ENCODE measurements around the gene GIMAP8. TPM values are rescaled to one million over a fixed set of nuclear protein-coding genes. Genes with fewer than 3 reads are reported as not detected.

GIMAP8 gene
- total RNA-seq, 2 donors from 2014 or later = not detected

- H3K27me3 Mint-ChIP-seq (ENCODE audit: insufficient read depth) = peaks cover 42% of the 10 kb centered on the region
- no peak for TF ChIP-seq CTCF (conservative IDR thresholded peaks at IDR 0.05)
- no peaks in the 10 kb centered on the region for H3K4me1 Mint-ChIP-seq
- no peak overlapping the region for H3K27ac Mint-ChIP-seq
- Histone ChIP-seq H3K9ac (ENCODE audit: extremely low read depth, low read length, poor library complexity, severe bottlenecking) (no peak overlapping the region), H3K27me3 (ENCODE audit: control insufficient read depth, insufficient read depth, low read length, poor library complexity, severe bottlenecking) (peaks cover 6% of the 10 kb centered on the region), H3K36me3 (ENCODE audit: control insufficient read depth, insufficient read depth, low read length) (no peaks in the 10 kb centered on the region), H3K4me3 (ENCODE audit: low read length) (no peak overlapping the region), H3K4me1 (ENCODE audit: control insufficient read depth, insufficient read depth, low read length) (no peaks in the 10 kb centered on the region), H3K27ac (ENCODE audit: low read depth, low read length) (no peak overlapping the region), H3K9me3 (ENCODE audit: control insufficient read depth, low read length) (no peaks in the 10 kb centered on the region)
- no peak for DNase-seq
- H3K36me3 Mint-ChIP-seq (ENCODE audit: low read depth) = no peaks in the 10 kb centered on the region
- no peak overlapping the region for H3K4me3 Mint-ChIP-seq
- WGBS, 2 experiments (ENCODE audit: insufficient coverage in 1 of 2, insufficient read length in 1 of 2) = 93 to 100% methylated on average over 4 of the region's 4 CpGs
- no peaks in the 10 kb centered on the region for H3K9me3 Mint-ChIP-seq
These were observed 15.4 kb upstream of the GIMAP8 start for GRCh38 chr7:150435047-150435389.

- H3K4me1 ChIP-seq (ENCODE audit: control insufficient read depth, insufficient read depth, low read length) = no peaks in the 10 kb centered on the region
- no peak for DNase-seq
- peaks cover 43% of the 10 kb centered on the region for H3K27me3 Mint-ChIP-seq (ENCODE audit: insufficient read depth)
- no peak overlapping the region for H3K4me3 Mint-ChIP-seq
- WGBS, 2 experiments (ENCODE audit: insufficient coverage in 1 of 2, insufficient read length in 1 of 2) = 85 to 93% methylated on average over 5 to 8 of the region's 8 CpGs
- H3K4me3 ChIP-seq (ENCODE audit: low read length) = no peak overlapping the region
- no peak overlapping the region for H3K27ac ChIP-seq (ENCODE audit: low read depth, low read length)
- no peak overlapping the region for H3K9ac ChIP-seq (ENCODE audit: extremely low read depth, low read length, poor library complexity, severe bottlenecking)
- H3K27me3 ChIP-seq (ENCODE audit: control insufficient read depth, insufficient read depth, low read length, poor library complexity, severe bottlenecking) = peaks cover 6% of the 10 kb centered on the region
- no peak for TF ChIP-seq CTCF (conservative IDR thresholded peaks at IDR 0.05)
- no peaks in the 10 kb centered on the region for H3K36me3 ChIP-seq (ENCODE audit: control insufficient read depth, insufficient read depth, low read length)
- no peaks in the 10 kb centered on the region for H3K36me3 Mint-ChIP-seq (ENCODE audit: low read depth)
- H3K9me3 ChIP-seq (ENCODE audit: control insufficient read depth, low read length) = no peaks in the 10 kb centered on the region
- no peaks in the 10 kb centered on the region for H3K9me3 Mint-ChIP-seq
- no peaks in the 10 kb centered on the region for H3K4me1 Mint-ChIP-seq
- H3K27ac Mint-ChIP-seq = no peak overlapping the region
These were observed 14.9 kb upstream of the GIMAP8 start for GRCh38 chr7:150435390-150436073.

- 60 to 83% methylated on average over 1 of the region's 2 CpGs for WGBS, 2 experiments (ENCODE audit: insufficient coverage in 1 of 2, insufficient read length in 1 of 2)
- Mint-ChIP-seq H3K27ac (no peak overlapping the region), H3K9me3 (peaks cover 4% of the 10 kb centered on the region)
These were observed 10.5 kb upstream of the GIMAP8 start for GRCh38 chr7:150439967-150440366.

More at GRCh38 chr7:150439967-150440366, 10.5 kb upstream of the GIMAP8 start:
- Histone ChIP-seq H3K36me3 (ENCODE audit: control insufficient read depth, insufficient read depth, low read length) (no peaks in the 10 kb centered on the region), H3K27me3 (ENCODE audit: control insufficient read depth, insufficient read depth, low read length, poor library complexity, severe bottlenecking) (peaks cover 6% of the 10 kb centered on the region), H3K9ac (ENCODE audit: extremely low read depth, low read length, poor library complexity, severe bottlenecking) (no peak overlapping the region), H3K9me3 (ENCODE audit: control insufficient read depth, low read length) (no peaks in the 10 kb centered on the region), H3K4me3 (ENCODE audit: low read length) (no peak overlapping the region), H3K27ac (ENCODE audit: low read depth, low read length) (no peak overlapping the region), H3K4me1 (ENCODE audit: control insufficient read depth, insufficient read depth, low read length) (no peaks in the 10 kb centered on the region)
- Mint-ChIP-seq H3K4me3 (no peak overlapping the region), H3K36me3 (ENCODE audit: low read depth) (no peaks in the 10 kb centered on the region), H3K4me1 (no peaks in the 10 kb centered on the region), H3K27me3 (ENCODE audit: insufficient read depth) (peaks cover 52% of the 10 kb centered on the region)
- no peak for DNase-seq
- no peak for TF ChIP-seq CTCF (conservative IDR thresholded peaks at IDR 0.05)
